HG03439 (cell line): ENCODE data around the gene SULT2B1.

Experiments
- ATAC-seq: cut with Tn5 transposase; IDR thresholded peaks from one replicate; pipeline ENCODE4 v1.9.1; 2021; ENCODE audit warnings: mild to moderate bottlenecking, moderate library complexity; ENCODE audit not compliant: unreplicated experiment

SULT2B1 gene

GRCh38 chr19:48598996-48599700 lies 47.2 kb downstream of the SULT2B1 start:
- no peak for ATAC-seq

GRCh38 chr19:48600679-48601417 lies 48.9 kb downstream of the SULT2B1 start:
- ATAC-seq = no peak

GRCh38 chr19:48603001-48603400 lies 51.0 kb downstream of the SULT2B1 start:
- no peak for ATAC-seq

GRCh38 chr19:48603449-48603848 lies 51.5 kb downstream of the SULT2B1 start:
- no peak for ATAC-seq

- no peak for ATAC-seq
These were observed 51.9 kb downstream of the SULT2B1 start for GRCh38 chr19:48603850-48604249.

GRCh38 chr19:48606463-48607358 lies 54.7 kb downstream of the SULT2B1 start, which contains the start of gene SPACA4:
SPACA4 (plus strand) TSS chr19:48606742; CDS start chr19:48606979, 237 bp downstream.
- ATAC-seq = no peak

GRCh38 chr19:48607359-48607755 lies 55.4 kb downstream of the SULT2B1 start:
- ATAC-seq = no peak

- ATAC-seq = no peak
These were observed 56.9 kb downstream of the SULT2B1 start for GRCh38 chr19:48608798-48609263.

- ATAC-seq = no peak
These were observed 57.7 kb downstream of the SULT2B1 start for GRCh38 chr19:48609571-48610108.

GRCh38 chr19:48611872-48612271 lies 59.9 kb downstream of the SULT2B1 start:
- ATAC-seq = no peak

GRCh38 chr19:48613024-48613851 lies 61.3 kb downstream of the SULT2B1 start:
- ATAC-seq = no peak

GRCh38 chr19:48613852-48614435 lies 62.0 kb downstream of the SULT2B1 start:
- ATAC-seq = no peak

- ATAC-seq = no peak
These were observed 62.7 kb downstream of the SULT2B1 start, which contains the start of gene FAM83E for GRCh38 chr19:48614436-48615230. FAM83E (minus strand) TSS chr19:48615076; CDS start chr19:48613372, 1,704 bp downstream.

- no peak for ATAC-seq
These were observed 63.5 kb downstream of the SULT2B1 start for GRCh38 chr19:48615231-48616040.

- no peak for ATAC-seq
These were observed 64.1 kb downstream of the SULT2B1 start for GRCh38 chr19:48616041-48616436.

- ATAC-seq = no peak
These were observed 64.6 kb downstream of the SULT2B1 start for GRCh38 chr19:48616491-48617056.

- ATAC-seq = no peak
These were observed 65.4 kb downstream of the SULT2B1 start for GRCh38 chr19:48617146-48617937.
